ENCODE data around the gene CHD9.

CHD9 gene

DNA sequence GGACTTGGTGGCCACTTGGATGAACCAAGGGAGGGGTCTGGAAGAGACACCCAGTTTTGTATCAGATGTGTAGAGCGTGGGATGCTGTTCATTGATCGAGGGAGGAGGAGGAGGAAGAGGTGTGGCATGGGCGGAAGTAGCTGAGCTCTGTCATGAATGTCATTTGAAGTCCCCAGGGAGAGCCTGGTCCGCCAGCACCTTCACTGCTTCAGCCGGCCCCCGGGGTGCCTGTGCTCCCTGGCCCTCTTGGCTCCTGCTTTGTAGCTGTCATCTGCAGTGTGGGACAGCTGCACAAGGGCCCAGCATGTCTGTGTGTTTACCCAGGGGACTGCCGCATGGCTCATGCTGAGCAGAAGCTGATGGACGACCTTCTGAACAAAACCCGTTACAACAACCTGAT is 304.1 kb downstream of the CHD9 start:
- TF ChIP-seq ZNF8 (CRISPR knock-in tag; IDR thresholded peaks at IDR 0.05) (no peak), TOX (CRISPR knock-in tag; IDR thresholded peaks at IDR 0.05; ENCODE audit: borderline replicate concordance) (no peak), SNAI2 (CRISPR knock-in tag; IDR thresholded peaks at IDR 0.05) (no peak), CSDC2 (CRISPR knock-in tag; IDR thresholded peaks at IDR 0.05) (no peak), RARB (CRISPR knock-in tag; IDR thresholded peaks at IDR 0.05) (no peak), GLIS3 (CRISPR knock-in tag; IDR thresholded peaks at IDR 0.05) (no peak), OSR1 (CRISPR knock-in tag; IDR thresholded peaks at IDR 0.05) (no peak)
- TF ChIP-seq, protein P1, sequence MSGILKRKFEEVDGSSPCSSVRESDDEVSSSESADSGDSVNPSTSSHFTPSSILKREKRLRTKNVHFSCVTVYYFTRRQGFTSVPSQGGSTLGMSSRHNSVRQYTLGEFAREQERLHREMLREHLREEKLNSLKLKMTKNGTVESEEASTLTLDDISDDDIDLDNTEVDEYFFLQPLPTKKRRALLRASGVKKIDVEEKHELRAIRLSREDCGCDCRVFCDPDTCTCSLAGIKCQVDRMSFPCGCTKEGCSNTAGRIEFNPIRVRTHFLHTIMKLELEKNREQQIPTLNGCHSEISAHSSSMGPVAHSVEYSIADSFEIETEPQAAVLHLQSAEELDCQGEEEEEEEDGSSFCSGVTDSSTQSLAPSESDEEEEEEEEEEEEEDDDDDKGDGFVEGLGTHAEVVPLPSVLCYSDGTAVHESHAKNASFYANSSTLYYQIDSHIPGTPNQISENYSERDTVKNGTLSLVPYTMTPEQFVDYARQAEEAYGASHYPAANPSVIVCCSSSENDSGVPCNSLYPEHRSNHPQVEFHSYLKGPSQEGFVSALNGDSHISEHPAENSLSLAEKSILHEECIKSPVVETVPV (CRISPR knock-in tag; IDR thresholded peaks at IDR 0.05) = no peak
- TF ChIP-seq, protein P2, sequence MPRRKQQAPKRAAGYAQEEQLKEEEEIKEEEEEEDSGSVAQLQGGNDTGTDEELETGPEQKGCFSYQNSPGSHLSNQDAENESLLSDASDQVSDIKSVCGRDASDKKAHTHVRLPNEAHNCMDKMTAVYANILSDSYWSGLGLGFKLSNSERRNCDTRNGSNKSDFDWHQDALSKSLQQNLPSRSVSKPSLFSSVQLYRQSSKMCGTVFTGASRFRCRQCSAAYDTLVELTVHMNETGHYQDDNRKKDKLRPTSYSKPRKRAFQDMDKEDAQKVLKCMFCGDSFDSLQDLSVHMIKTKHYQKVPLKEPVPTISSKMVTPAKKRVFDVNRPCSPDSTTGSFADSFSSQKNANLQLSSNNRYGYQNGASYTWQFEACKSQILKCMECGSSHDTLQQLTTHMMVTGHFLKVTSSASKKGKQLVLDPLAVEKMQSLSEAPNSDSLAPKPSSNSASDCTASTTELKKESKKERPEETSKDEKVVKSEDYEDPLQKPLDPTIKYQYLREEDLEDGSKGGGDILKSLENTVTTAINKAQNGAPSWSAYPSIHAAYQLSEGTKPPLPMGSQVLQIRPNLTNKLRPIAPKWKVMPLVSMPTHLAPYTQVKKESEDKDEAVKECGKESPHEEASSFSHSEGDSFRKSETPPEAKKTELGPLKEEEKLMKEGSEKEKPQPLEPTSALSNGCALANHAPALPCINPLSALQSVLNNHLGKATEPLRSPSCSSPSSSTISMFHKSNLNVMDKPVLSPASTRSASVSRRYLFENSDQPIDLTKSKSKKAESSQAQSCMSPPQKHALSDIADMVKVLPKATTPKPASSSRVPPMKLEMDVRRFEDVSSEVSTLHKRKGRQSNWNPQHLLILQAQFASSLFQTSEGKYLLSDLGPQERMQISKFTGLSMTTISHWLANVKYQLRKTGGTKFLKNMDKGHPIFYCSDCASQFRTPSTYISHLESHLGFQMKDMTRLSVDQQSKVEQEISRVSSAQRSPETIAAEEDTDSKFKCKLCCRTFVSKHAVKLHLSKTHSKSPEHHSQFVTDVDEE (CRISPR knock-in tag; IDR thresholded peaks at IDR 0.05) = no peak
- ATAC-seq = no peak

DNA sequence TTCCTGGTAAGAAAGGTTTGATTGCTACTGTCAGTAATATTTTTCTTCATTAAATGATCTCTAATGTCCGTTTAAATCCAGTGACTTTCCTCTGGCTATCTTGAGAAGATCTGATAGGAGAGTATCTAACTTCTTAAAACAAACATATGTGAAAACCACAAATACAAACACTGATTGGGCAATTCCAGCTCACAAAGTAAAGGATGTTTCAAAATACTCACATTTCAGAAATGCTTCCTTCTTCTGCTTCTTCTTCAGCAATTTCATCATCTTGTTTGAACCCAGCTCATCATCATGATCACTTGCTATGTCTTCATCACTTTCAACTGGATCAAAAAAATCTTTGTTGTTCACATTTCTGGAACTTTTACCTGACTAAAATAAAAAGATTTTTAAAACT is 315.1 kb downstream of the CHD9 start:
- ATAC-seq = no peak
- TF ChIP-seq, protein P3, sequence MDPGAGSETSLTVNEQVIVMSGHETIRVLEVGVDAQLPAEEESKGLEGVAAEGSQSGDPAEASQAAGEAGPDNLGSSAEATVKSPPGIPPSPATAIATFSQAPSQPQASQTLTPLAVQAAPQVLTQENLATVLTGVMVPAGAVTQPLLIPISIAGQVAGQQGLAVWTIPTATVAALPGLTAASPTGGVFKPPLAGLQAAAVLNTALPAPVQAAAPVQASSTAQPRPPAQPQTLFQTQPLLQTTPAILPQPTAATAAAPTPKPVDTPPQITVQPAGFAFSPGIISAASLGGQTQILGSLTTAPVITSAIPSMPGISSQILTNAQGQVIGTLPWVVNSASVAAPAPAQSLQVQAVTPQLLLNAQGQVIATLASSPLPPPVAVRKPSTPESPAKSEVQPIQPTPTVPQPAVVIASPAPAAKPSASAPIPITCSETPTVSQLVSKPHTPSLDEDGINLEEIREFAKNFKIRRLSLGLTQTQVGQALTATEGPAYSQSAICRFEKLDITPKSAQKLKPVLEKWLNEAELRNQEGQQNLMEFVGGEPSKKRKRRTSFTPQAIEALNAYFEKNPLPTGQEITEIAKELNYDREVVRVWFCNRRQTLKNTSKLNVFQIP (CRISPR knock-in tag; IDR thresholded peaks at IDR 0.05; ENCODE audit: borderline replicate concordance, low read depth) = no peak
- no peak for TF ChIP-seq BACH2 (CRISPR knock-in tag; IDR thresholded peaks at IDR 0.05; ENCODE audit: borderline replicate concordance)
- no peak for TF ChIP-seq ZNF70 (CRISPR knock-in tag; IDR thresholded peaks at IDR 0.05)
- no peak for TF ChIP-seq PPARA (CRISPR knock-in tag; IDR thresholded peaks at IDR 0.05; ENCODE audit: borderline replicate concordance)
- TF ChIP-seq ESRRG (CRISPR knock-in tag; IDR thresholded peaks at IDR 0.05) = no peak
- TF ChIP-seq, protein P1 (CRISPR knock-in tag; IDR thresholded peaks at IDR 0.05) = no peak
- TF ChIP-seq ARNTL (CRISPR knock-in tag; IDR thresholded peaks at IDR 0.05; ENCODE audit: borderline replicate concordance, low read depth) = no peak
- TF ChIP-seq, protein P4, sequence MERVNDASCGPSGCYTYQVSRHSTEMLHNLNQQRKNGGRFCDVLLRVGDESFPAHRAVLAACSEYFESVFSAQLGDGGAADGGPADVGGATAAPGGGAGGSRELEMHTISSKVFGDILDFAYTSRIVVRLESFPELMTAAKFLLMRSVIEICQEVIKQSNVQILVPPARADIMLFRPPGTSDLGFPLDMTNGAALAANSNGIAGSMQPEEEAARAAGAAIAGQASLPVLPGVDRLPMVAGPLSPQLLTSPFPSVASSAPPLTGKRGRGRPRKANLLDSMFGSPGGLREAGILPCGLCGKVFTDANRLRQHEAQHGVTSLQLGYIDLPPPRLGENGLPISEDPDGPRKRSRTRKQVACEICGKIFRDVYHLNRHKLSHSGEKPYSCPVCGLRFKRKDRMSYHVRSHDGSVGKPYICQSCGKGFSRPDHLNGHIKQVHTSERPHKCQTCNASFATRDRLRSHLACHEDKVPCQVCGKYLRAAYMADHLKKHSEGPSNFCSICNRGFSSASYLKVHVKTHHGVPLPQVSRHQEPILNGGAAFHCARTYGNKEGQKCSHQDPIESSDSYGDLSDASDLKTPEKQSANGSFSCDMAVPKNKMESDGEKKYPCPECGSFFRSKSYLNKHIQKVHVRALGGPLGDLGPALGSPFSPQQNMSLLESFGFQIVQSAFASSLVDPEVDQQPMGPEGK (CRISPR knock-in tag; IDR thresholded peaks at IDR 0.05; ENCODE audit: borderline replicate concordance) = no peak
- no peak for TF ChIP-seq ISL1 (CRISPR knock-in tag; IDR thresholded peaks at IDR 0.05)
- TF ChIP-seq, protein P2 (CRISPR knock-in tag; IDR thresholded peaks at IDR 0.05) = no peak
- TF ChIP-seq ZC3H10 (CRISPR knock-in tag; IDR thresholded peaks at IDR 0.05) = no peak

DNA sequence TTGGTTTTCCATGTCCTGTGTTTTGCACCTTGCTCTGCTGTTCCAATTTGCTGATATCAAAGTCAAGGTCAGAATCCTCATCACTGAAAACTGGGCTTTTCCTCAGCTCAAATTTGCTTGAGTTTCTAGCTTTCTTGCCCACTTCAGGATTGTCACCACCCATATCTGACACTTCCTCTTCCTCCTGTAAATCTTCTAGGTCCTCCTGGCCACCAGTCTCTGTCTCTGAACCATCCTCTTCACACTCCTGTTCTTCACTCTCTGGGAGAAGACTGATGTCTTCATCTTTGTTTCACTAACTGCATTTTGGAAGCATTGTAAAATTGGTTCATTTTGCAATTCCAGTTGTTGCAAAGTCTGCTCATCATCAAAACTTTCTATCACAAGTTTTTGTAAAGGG is 316.0 kb downstream of the CHD9 start:
- no peak for ATAC-seq
- TF ChIP-seq TCF4 (CRISPR knock-in tag; IDR thresholded peaks at IDR 0.05; ENCODE audit: borderline replicate concordance) (no peak), SNAI2 (CRISPR knock-in tag; IDR thresholded peaks at IDR 0.05) (no peak), ZNF565 (CRISPR knock-in tag; conservative IDR thresholded peaks at IDR 0.05; ENCODE audit: low read depth) (no peak), ZC3H10 (CRISPR knock-in tag; IDR thresholded peaks at IDR 0.05) (no peak), ESRRG (CRISPR knock-in tag; IDR thresholded peaks at IDR 0.05) (no peak), ZFP3 (CRISPR knock-in tag; IDR thresholded peaks at IDR 0.05) (no peak), ARNTL (CRISPR knock-in tag; IDR thresholded peaks at IDR 0.05; ENCODE audit: borderline replicate concordance, low read depth) (no peak), CSDC2 (CRISPR knock-in tag; IDR thresholded peaks at IDR 0.05) (no peak), PPARA (CRISPR knock-in tag; IDR thresholded peaks at IDR 0.05; ENCODE audit: borderline replicate concordance) (no peak), TOX (CRISPR knock-in tag; IDR thresholded peaks at IDR 0.05; ENCODE audit: borderline replicate concordance) (no peak)
- TF ChIP-seq, protein P2 (CRISPR knock-in tag; IDR thresholded peaks at IDR 0.05) = no peak

All from SK-N-SH treated with all-trans-retinoic acid at 6 μM for 48 hours (cell line).